HCT116 (cell line): ENCODE measurements around the gene SLC27A2.

Experiments
- ATF3 ChIP-seq: IDR thresholded peaks from 2 replicates; pipeline ENCODE4 v1.6.1; 2012
- CEBPB ChIP-seq: IDR thresholded peaks from 2 replicates; pipeline ENCODE4 v1.6.1; 2012; ENCODE audit warnings: low read depth
- CTCF ChIP-seq, 3 experiments: fragments of 200-600 bp in 1 of 3; sonication (generic) in 1 of 3; IDR thresholded peaks in 2 of 3; conservative IDR thresholded peaks in 1 of 3; 2 replicates each; pipeline ENCODE4 v1.5.1; 2012 to 2017; ENCODE audit warnings: low read depth in 2 of 3, low read length in 2 of 3, antibody characterized with exemption in 1 of 3, borderline replicate concordance in 1 of 3, control low read depth in 1 of 3, mild to moderate bottlenecking in 1 of 3, mixed read lengths in 1 of 3, mixed run types in 1 of 3, moderate library complexity in 1 of 3; ENCODE audit not compliant: insufficient read depth in 1 of 3
- EZH2 ChIP-seq: fragments of 200-600 bp; sonication (generic); IDR thresholded peaks from 2 replicates; pipeline ENCODE4 v1.6.1; 2017; ENCODE audit warnings: antibody characterized with exemption, mixed run types
- EZH2phosphoT487 ChIP-seq: fragments of 200-600 bp; IDR thresholded peaks from 2 replicates; pipeline ENCODE4 v1.6.1; 2018; ENCODE audit warnings: antibody characterized with exemption, borderline replicate concordance
- JUND ChIP-seq: IDR thresholded peaks from 2 replicates; pipeline ENCODE4 v1.6.1; 2012
- MAX ChIP-seq: IDR thresholded peaks from 2 replicates; pipeline ENCODE4 v1.6.1; 2012
- POLR2A ChIP-seq: IDR thresholded peaks from 2 replicates; pipeline ENCODE4 v1.7.0; 2011; ENCODE audit warnings: borderline replicate concordance; ENCODE audit not compliant: insufficient read depth, insufficient read length; ENCODE audit errors: extremely low read depth
- POLR2AphosphoS5 ChIP-seq: IDR thresholded peaks from 2 replicates; pipeline ENCODE4 v1.6.1; 2011; ENCODE audit warnings: mild to moderate bottlenecking, low read depth, low read length, moderate library complexity
- SIN3A ChIP-seq: IDR thresholded peaks from 2 replicates; pipeline ENCODE4 v1.6.1; 2012; ENCODE audit warnings: low read depth
- SP1 ChIP-seq: IDR thresholded peaks from 2 replicates; pipeline ENCODE4 v1.6.1; 2012; ENCODE audit warnings: low read depth
- YY1 ChIP-seq: IDR thresholded peaks from 2 replicates; pipeline ENCODE4 v1.6.1; 2011; ENCODE audit warnings: low read length, low read depth, moderate library complexity, mild to moderate bottlenecking; ENCODE audit not compliant: insufficient replicate concordance; ENCODE audit errors: extremely low read depth
- ZBTB33 ChIP-seq: IDR thresholded peaks from 2 replicates; pipeline ENCODE4 v1.6.1; 2011; ENCODE audit warnings: mild to moderate bottlenecking, low read length, moderate library complexity; ENCODE audit not compliant: insufficient replicate concordance; ENCODE audit errors: extremely low read depth

GRCh38 chr15:50206020-50206419, 24.0 kb downstream of the SLC27A2 start:
- TF ChIP-seq ATF3 (no peak), EZH2 (no peak), SIN3A (no peak), CTCF (IDR thresholded peaks at IDR 0.05 in 2 of 3, conservative IDR thresholded peaks at IDR 0.05 in 1 of 3; ENCODE audit: borderline replicate concordance in 1 of 3, insufficient read depth in 1 of 3, low read depth in 2 of 3, low read length in 2 of 3) (no peak), SP1 (no peak), POLR2AphosphoS5 (no peak), POLR2A (no peak), MAX (no peak), YY1 (no peak), CEBPB (no peak), JUND (no peak), ZBTB33 (no peak), EZH2phosphoT487 (no peak)
